SU-DHL-6 (cell line): ENCODE results near the gene GSDMA.

Experiments used
- EZH2phosphoT487 ChIP-seq: fragments of 200-600 bp; sonication (generic), shearing (Covaris generic); conservative IDR thresholded peaks from 2 replicates; pipeline ENCODE4 v1.6.1; 2018; ENCODE audit warnings: mild to moderate bottlenecking, antibody characterized with exemption, low read length, moderate library complexity, mixed read lengths
- TF ChIP-seq, protein P1 (sequence below): fragments of 200-600 bp; sonication (generic); IDR thresholded peaks from one replicate; pipeline ENCODE4 v1.5.1; 2017; ENCODE audit warnings: antibody characterized with exemption, mild to moderate bottlenecking, low read length, moderate library complexity; ENCODE audit not compliant: insufficient read depth, poor library complexity, severe bottlenecking

DNA sequence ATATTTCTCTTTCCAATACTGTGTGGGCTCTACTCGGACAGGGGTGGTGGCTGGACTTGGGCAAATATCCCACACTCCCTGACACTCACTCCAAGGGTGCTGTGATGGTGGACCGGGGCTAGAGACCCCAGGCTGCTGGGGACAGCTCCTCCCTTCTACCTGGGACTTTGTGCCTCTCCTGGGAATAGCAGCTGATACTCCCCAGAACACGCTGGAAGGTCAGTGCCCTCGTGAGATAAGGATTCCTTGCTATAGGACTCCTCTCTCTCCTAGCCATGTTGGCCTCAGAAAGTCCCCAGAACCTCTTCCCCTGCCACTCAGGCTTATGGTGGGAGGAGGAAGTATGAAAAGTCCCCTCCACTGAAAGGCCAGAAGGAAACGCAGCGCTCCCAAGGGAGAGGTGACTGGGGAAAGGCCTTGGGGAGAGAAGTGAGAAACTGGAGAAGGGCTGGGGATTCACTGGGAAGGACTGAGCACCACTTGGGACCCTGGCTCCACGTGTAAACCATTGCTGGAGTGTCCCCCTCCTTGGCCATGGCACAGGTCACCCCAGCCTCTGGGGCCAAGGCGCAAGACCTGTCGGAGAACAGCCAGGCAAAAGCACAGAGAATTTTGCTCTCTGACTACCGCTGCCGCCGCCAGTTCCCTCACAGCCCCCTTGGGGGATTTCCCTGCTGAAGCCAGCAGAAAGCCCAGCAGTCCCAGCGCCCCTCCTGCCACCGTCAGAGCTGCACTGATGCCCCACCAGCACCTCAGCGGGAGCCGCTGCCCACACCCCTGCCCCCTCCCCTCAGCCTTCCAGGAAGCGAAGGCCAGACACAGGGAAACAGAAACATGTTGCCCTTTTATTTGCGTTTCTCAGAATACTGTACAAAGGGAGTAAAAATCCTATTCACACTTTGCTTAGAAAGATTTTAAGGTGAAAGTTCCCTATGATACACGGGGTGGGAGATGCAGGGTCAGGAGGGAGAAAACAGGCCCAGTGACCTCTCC is 42.3 kb upstream of the GSDMA start:
- TF ChIP-seq, protein P1, sequence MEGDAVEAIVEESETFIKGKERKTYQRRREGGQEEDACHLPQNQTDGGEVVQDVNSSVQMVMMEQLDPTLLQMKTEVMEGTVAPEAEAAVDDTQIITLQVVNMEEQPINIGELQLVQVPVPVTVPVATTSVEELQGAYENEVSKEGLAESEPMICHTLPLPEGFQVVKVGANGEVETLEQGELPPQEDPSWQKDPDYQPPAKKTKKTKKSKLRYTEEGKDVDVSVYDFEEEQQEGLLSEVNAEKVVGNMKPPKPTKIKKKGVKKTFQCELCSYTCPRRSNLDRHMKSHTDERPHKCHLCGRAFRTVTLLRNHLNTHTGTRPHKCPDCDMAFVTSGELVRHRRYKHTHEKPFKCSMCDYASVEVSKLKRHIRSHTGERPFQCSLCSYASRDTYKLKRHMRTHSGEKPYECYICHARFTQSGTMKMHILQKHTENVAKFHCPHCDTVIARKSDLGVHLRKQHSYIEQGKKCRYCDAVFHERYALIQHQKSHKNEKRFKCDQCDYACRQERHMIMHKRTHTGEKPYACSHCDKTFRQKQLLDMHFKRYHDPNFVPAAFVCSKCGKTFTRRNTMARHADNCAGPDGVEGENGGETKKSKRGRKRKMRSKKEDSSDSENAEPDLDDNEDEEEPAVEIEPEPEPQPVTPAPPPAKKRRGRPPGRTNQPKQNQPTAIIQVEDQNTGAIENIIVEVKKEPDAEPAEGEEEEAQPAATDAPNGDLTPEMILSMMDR, result no peak
- TF ChIP-seq EZH2phosphoT487, result no peak
